ENCODE measurements around the gene XPO5.
A peak's percentile ranks its signal among the peaks of the same experiment; 100 is the strongest.
"Not testable (repeated sequence)": the region's sequence is repeated elsewhere in the genome, so short reads cannot be mapped to it uniquely, and the experiment has no call there.

XPO5 gene

DNA sequence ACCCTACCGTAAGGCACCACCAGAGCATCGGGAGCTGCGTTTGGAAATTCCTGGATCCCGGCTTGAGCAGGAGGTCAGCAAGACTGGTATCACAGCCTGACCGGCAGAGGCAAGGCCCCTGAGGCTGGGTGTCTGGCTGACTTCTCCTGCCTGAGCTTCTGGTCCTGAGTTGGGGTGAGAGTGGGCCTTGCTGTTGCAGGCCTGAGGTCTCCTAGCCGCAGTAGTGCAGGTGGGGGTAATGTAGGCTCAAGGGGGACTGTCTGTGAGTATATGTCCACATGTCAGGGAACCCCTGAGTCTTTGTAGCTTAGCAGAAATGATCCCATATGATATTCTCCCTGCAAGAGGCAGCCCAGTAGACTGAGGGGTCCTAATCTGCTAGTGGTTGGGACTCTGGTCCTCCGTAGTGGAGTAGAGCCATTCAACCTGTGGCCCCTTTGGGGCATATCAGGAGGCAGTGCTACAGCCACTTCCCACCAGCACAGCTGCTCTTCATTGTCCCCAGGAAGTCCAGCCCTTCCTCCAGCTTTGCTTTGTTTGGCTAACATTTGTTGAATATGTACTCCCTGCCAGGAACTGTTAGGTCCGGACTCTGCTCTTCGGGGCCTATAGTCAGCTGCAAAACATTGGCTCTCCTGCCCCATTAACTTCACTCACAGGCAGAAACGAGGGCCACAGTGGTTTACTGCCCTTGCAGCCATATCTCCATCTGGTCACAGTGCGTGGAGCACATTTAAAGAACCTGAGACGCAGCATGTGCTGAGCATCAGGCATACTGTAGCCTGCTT, 76.6 kb downstream of the XPO5 start:
- DNase-seq (ENCODE audit: low read depth, low spot score): no peak
- H3K27ac ChIP-seq: no peak overlapping the region

DNA sequence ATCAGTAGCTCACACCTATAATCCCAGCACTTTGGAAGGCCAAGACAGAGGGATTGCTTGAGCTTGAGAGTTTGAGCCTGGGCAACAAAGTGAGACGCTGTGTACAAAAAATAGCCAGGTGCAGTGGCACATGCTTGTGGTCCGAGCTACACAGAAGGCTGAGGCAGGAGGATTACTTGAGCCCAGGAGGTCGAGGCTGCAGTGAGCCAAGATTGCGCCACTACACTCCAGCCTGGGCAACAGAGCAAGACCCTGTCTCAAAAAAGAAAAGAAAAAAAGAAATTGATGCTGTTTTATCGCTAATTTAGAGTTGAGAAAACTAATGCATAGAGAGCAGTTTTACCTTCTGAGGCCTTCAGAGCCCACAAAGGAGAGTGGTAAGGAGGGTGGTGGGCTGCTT, 77.5 kb downstream of the XPO5 start:
- DNase-seq (ENCODE audit: low read depth, low spot score); H3K27ac ChIP-seq: not testable (repeated sequence)

DNA sequence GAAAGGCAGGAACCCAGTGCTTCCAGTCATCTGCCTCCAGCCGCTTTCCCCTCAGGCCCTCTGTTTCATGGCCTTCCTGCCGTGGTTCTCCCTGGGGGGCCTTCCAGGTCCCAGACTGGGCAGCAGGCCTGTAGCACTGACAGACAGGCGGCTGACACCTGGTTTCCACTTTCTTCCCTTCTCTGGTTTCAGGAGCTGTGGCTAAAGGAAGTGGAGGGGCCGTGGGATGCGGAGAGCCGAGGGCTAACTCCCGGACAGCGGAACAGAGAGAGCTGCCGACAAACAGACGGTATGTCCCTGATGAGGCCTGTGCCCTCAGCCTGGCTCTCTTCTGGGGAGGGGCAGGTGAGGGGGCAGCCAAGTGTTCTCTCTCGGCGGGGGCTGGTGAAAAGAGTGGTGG, 78.1 kb downstream of the XPO5 start:
- H3K27ac ChIP-seq: no peak overlapping the region
- DNase-seq (ENCODE audit: low read depth, low spot score): no peak

DNA sequence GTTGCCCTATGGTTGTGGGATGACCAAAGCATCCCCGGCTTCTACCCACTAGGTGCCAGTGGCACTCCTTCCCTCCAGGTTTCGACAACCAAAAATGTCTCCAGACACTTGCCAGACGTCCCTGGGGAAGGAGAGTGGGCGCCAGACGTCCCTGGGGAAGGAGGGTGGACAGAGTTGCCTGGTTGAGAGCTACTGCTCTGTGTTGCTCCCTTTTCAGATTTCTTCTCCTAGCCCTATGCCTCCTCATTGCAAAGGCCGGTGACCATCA, 78.8 kb downstream of the XPO5 start:
- peak overlapping the region; percentile 90 for H3K27ac ChIP-seq
- DNase-seq (ENCODE audit: low read depth, low spot score): no peak

DNA sequence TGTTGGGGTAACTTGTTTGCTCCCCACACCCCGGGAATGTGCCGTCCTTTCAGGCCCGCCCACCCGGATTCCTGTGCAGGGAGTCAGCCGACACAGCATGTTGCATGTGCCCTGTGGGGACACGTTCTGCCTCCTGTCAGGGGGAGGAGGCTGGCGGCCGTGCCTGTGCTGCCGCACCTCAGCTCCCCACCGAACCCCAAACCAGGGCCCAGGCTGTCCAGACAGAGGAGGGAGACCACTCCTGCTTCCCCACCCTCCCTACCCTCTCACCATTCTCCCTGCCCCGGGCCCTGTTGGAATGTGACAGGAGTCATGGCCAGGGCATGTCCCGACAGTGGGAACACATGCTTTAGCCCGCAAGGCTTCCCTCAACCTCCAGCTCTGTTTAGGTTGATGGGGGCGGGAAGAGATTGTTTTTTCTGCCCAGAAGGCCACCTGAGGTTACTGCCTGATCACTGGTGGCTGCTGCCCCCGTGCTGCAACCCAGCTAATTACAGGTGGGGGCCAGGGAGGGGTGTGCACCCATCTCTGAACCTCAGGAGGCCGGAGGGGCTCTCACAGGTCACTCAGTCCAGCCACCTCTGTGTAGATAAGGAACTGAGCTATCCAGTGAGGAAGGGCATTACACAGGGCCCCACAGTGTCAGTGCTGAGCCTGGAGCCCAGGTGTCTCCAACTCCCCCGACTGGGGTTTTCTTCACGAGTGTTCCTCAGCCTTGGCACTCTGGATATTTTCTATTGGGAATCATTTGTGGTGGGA, 79.3 kb downstream of the XPO5 start:
- peak; percentile 79 for DNase-seq (ENCODE audit: low read depth, low spot score)
- peak overlapping the region; percentile 90 for H3K27ac ChIP-seq

DNA sequence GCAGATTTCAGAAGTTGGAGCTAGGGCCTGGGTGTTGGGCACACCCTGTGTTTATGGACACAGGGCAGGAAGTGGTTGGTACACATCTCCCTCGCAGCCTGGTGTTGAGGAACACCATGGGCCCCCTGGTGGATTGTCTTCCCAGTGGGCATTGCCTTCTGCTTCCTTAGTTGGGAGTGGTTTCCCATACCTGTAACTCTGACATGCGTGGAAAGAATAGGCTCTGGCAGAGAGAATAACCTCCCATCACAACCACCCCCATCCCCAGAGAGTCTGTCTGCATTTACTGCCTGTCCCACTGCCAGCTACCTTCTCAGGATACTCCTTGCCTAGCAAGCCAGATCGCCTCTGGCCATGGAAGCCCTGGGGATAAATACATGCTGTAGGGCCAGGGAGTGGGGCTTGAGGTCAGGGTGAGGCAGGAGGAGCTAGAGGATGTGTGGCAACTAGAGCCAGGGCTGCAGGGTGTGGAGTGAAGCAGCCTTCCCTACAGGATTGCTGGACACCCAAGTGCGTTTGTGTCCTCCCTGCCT, 80.4 kb downstream of the XPO5 start:
- no peak for DNase-seq (ENCODE audit: low read depth, low spot score)
- peak overlapping the region; percentile 90 for H3K27ac ChIP-seq

DNA sequence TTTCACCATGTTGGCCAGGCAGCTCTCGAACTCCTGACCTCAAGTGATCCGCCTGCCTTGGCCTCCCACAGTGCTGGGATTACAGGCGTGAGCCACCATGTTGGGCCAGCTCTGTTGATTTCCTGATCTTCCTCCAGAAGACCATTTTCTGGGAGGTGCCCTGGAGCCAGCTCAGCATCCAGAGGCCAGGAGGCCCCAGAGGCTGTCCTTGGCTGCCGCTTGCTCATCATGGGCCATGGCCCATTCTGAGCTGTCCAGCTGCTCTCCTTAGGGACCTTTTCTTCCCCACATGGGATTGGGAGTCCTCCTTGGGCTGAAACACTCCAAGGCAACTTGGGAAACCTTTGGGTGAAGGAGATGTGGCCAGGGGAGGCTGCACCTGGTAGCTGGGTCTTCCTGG, 81.1 kb downstream of the XPO5 start:
- peak overlapping the region; percentile 90 for H3K27ac ChIP-seq
- DNase-seq (ENCODE audit: low read depth, low spot score): no peak

DNA sequence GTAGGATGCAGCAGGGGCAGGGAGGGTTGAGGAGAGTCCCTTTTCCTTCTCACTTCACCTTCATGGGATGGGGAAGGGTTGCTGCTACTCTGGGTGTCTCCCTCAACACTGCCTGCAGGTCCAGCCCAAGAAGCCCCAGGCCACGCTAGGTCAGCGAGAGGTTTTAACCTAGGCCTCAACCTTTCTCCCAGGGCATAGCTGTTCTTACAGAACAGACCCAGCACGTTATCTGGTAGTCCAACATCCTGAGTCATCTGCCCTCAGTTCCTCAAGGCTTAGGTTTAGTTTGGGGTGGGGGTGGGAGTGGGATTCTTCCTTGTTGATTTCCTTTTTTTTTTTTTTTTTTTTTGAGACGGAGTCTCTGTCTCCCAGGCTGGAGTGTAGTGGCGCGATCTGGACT, 81.5 kb downstream of the XPO5 start:
- no peak for DNase-seq (ENCODE audit: low read depth, low spot score)
- H3K27ac ChIP-seq: peak overlapping the region; percentile 90

DNA sequence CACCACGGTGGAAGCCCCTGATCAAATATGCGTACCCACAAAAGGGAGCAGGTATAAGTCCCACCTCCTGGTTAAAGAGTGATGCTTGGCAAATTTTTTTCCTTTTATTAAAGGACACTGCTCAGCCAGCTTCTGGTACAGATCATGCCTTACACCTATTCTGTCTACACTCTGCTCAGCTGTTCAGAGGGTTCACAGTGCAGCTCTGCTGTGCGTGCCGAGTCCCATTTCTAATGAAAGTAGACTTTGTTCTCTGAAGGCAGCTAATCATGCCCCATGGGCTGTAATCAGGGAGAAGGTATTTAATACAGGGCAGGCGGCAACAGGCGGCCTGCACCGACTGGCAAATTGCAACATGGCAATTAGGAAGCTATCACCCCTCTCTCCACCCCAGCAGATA, 82.0 kb downstream of the XPO5 start:
- DNase-seq (ENCODE audit: low read depth, low spot score): no peak

DNA sequence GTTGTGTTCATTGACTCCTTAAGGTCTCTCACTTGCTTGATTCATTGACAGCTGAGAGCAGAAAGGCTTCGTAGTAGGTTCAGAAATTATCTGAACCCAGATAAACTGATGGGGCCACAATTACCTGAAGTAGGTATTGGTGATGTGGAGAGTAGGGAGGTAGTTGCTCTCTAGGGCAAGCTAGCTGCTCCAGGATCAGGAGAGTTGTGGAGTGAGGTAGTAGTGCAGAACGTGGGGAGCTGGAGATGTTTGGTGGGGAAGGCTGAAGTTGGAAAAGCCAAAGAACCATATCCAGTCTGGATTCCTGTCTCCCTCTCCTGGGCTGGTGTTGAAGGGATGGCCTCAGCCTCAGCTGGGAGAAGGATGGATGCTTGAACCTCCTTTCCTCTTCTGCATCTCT, 82.6 kb downstream of the XPO5 start:
- DNase-seq (ENCODE audit: low read depth, low spot score): no peak

More for the DNA sequence above, 82.0 kb downstream of the XPO5 start:
- H3K27ac ChIP-seq: peak overlapping the region; percentile 90

DNA sequence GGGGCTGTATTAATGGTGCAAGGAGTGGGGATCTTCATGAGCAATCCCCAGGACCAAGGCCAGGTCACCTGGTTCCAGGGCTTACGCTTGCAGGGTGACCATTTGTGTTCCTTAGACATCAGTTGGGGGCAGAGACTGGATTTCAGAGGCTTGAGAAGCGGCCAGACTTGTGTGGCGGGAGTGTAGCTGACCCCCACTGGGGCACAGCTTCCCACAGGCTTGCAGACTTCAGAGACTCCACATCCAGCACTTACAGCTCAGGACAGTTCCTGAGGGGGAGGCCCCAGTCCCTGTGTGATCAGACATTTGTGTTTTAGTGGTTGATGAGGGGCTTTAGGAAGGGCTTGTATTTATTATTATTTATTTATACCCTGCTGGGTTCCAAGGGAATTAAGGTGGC, 83.2 kb downstream of the XPO5 start:
- DNase-seq (ENCODE audit: low read depth, low spot score): no peak
- H3K27ac ChIP-seq: peak overlapping the region; percentile 49

More for the DNA sequence above, 82.6 kb downstream of the XPO5 start:
- peak overlapping the region; percentile 90 for H3K27ac ChIP-seq

DNA sequence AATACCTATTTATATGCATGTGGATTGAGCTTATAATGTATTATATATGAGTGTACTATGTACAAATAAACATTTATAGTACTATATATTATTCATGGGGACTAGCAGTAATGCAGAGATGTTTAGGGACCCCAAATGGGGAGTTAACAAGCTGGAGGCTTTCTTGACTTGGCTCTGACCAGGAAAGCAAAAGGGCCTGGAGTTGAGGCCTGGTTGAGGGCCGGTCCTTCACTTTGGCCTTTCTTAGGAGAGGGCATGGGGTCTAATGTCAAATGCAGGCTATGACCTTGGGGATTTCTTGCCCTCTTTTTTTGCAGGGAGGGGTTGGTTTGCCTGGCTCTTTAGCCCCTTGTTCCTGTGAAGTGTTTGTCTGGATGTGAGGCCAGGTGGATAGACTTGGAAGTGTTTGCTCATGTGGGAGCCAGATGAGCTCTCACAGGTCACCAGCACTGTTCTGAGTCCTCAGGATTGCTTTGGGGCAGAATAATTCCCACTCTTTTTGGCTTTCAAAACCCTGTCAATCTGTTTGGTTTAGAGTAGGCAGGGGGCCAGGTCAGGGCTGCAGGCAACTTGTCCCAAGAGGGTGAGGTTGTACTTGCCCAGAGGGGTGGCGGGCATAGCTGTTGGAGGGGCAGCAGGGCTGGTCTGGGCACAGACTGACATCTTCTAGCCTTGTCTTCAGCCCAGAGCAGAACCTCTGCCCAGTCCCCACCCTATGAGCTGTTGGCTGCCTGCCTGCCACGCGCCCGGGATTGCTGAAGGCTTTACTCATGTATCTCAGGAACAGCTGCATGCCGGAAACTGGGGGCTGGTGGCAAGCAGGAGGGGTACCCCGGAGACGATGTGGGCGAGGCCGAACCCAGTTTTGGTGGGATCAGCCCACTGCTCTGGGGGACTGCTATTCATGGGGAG, 83.8 kb downstream of the XPO5 start:
- no peak for DNase-seq (ENCODE audit: low read depth, low spot score)
- peak overlapping the region; percentile 49 for H3K27ac ChIP-seq

DNA sequence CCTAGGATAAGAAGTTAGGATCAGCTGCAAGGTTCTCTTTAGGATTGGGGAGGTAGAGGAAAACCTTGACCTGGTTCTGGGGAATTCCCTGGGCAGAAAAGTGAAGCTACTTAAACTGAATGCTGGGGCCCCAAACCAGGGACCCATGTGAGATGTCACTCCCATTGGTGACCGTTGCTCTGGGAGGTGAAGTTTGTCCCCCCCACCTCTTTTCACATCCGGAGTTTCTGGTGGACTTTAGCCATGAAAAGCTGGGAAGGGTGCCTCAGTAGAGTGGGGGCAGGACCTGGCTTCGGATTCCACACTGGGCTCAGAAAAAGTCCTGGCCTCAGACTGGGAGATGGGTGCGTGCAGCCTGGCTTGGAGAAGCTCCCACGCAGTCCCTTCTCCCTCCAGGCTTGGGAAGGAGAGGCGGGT, 85.3 kb downstream of the XPO5 start:
- no peak for DNase-seq (ENCODE audit: low read depth, low spot score)
- H3K27ac ChIP-seq: no peak overlapping the region

DNA sequence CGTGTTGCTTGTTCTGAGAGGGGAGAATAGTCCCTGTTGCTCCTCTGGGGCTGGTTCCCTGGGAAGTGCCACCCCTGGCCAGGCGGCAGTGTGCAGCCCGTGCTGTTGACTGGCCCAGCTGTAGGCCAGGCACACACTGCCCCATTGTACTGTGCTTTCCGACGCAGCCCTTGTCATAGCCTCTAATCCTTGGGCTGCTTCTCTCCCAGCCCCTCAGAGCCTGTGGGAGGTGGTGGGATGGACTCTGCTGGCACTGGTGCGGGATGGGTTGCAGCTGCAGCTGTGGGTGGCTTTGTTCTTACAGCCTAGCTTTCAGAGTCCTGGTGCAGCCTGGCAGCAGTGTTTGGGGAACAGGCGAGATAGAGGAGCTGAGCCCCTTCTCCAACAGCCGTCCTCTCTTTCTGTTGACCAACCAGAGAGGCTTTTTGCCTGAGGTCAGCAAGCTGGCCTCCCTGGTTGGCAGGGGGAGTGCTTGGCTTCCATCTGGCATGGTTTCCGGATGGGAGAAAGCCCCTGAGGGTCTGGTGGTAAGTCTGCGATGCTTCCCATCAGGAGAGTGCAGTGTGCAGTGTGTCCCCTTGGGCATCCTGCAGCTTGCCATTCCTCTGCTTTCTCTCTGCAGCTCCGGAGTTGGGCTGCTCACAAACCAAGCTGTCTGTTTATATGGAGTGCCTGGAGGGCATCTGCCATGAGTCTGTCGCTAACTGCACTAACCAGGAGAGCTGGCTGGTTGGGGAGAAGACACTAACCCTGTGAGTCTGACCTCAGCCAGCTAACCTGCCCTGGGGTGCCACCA, 86.4 kb downstream of the XPO5 start:
- H3K27ac ChIP-seq: no peak overlapping the region
- DNase-seq (ENCODE audit: low read depth, low spot score): no peak

DNA sequence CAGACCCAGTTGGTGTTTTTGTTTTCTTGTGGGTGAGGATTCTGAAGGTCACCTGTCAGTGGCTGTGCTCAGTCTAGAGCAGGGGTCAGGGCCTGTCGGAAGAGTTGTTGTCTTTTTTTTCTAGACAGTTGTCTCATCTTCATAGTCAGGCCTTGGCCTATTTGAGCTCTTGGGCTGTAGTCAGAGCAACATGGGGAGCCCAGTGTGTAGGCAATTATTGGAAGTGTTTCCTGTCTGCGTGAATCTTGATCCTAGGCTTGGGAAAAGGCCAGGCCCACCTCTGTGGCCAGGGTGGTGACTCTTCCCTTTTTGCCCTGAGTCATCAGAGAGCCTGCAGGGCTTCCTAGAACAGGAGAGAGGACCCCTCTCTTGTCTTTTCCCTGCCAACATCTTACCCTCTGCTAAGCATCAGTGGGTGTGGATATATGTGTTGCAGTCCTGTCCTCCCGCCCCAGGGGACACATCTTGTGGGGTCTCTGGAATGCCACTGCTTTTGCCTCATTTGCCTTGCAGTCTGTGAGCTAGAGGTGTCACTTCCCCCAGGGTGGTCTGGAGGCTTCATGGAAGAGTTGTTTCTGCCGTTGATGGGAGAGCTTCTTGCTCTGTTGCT, 87.1 kb downstream of the XPO5 start:
- H3K27ac ChIP-seq: no peak overlapping the region
- no peak for DNase-seq (ENCODE audit: low read depth, low spot score)

DNA sequence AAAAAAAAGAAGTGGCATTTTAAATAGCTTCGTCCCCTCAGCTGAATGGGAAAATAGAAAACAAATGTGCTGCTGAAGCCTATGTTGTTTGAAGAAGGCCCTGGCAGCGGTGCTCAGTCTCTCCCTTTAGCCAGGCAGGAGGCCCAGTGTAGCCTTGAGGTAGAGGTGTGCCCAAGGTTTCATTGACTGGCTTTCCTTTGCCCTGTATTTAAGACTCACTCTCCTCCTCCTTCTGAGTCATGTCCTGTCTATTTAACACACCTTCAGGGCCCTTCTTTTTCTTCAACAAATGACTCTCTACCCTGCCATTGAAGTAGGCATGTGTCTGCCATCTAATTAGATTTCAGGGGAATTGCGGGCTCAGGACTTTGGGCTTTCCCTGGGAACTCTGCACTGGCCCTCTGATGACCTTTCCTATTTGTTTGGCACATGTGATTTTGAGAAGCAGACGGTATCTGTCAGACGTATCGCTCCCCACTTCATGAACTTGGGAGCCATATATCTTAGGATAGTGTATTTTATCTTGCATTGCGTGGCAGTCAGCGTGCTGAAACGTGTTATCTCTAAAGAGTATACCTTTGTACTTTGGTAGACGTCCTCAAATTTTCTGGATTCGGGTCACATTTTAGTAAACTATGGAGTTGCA, 94.1 kb downstream of the XPO5 start:
- DNase-seq (ENCODE audit: low read depth, low spot score): peak; percentile 74
- peak overlapping the region; percentile 87 for H3K27ac ChIP-seq

DNA sequence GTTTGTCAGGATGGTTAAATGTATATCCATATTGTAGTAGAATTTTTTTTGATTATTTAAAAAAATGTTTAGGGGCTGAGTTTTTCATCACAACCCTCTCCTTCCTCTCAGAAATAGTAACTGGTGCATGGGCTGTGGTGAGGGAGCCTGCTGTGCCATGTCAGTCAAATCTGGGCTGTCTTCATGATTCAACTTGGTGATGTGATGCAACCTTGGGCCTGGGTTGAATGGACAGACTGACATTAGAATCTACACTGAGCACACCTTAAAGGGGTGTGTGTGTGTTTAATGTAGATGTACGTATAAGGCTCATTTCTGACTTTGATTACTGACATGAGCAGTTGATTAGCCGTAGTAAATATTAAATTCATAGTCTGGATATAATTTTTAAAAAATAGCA, 94.8 kb downstream of the XPO5 start:
- peak; percentile 48 for DNase-seq (ENCODE audit: low read depth, low spot score)

DNA sequence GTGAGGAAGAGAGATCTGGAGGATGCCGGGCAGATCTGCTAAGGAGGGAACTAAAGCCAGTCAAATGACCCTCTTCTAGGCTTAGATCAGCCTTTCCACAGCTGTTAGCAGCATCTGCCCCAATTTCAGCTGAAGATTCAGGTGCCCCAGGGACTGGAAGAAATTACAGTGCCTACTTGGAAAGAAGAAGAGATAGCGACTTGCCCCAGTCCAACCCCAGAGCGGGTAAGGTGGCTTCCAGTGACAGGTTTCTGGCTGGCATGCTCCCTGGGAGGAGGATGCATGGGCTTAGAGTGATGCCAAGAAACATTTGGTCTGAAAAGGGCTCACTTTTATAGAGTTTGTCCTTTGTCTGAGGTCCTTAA, 97.8 kb downstream of the XPO5 start:
- peak overlapping the region; percentile 36 for H3K27ac ChIP-seq

More for the DNA sequence above, 94.8 kb downstream of the XPO5 start:
- peak overlapping the region; percentile 87 for H3K27ac ChIP-seq

More for the DNA sequence above, 97.8 kb downstream of the XPO5 start:
- no peak for DNase-seq (ENCODE audit: low read depth, low spot score)

All from epithelial cell of prostate (primary cell).